Measurements from ENCODE around the gene NR5A1.

NR5A1 gene

DNA sequence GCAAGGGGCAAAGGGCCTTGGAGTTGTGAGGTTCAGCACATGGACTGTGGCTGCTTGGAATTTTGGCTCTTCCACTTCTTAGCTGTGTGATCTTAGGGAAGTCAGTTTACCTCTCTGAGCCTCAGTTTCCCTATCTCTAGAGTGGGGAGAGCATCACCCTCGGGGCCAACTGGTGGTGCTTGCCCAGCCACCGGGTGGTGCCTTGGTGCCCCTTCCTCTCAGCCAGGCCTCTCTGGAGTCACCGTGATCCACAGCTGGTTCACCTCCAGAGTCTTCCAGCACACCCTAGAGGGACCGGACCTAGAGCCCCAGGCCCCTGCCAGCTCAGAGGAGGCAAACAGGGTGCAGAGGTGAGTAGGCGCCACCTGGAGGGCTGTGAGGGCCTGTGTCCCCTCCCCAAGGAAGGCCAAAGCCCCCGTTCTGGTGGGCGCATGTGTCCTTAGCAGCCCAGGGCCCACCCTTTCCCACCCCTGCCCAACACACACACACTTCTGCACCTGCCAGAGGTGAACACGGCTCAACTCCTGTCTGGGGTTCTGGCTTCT is 49.2 kb downstream of the NR5A1 start:
- DNase-seq (ENCODE audit: low spot score) = no peak

DNA sequence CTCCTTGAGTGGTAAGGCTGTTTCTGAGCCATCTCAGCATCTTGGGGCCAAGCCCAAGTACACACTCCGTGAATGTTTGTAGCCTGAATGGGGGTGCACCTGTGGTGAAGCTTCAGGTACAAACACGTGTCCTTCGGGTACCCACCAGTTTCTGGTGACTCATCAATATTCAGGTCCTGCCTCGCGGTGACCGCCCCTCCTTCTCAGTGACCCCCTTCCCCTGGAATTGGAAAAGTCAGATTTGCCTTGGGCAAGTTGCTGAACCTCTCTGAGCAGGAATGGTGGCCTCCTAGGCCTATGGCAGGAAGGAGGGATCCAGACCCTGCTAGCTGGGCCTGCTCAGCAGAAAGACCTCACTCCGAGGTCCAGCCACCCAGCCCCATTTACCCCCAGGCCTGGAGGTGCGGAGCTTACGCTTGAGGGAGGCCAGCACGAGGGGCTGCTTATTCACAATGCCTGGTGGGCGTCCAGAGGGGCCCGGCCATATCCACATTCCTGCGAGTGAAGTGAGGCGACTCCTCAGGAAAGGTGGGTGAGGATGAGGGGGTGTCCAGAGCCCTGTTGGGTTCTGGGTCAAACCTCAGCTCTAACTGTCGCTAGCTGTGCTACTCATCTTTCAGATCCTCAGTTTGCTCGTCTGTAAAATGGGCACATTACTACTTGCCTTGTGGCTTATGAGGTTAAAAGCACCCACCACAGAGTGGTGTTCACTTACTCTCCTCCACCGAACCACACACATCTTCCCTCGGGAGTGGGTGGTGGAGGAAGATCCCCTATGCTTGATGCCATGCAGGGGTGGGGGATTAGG is 49.9 kb downstream of the NR5A1 start:
- no peak for DNase-seq (ENCODE audit: low spot score)

- no peak for DNase-seq (ENCODE audit: low spot score)
These were observed 50.7 kb downstream of the NR5A1 start for GRCh38 chr9:124456341-124457078.

GRCh38 chr9:124455820-124456219 is 51.4 kb downstream of the NR5A1 start:
- no peak for DNase-seq (ENCODE audit: low spot score)

- no peak for DNase-seq (ENCODE audit: low spot score)
These were observed 52.3 kb downstream of the NR5A1 start for GRCh38 chr9:124454791-124455443.

DNA sequence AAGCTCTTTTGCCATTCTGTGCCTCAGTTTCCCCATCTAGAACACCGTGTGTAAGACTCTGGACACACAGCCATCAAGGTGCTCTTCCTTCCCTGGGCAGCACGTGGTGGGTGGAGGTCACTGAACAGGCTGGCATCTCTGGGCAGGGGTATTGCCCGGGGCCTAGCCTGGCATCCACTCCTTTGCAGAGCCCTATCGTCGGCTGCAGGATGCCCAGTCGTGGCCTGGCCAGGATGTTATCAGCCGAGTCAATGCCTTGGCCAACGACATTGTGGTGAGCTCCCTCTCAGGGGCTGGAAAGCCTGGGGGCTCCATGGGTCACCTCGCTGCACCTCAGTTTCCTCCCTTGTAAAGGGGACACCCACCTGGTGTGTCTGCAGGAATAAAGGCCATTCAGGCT is 52.9 kb downstream of the NR5A1 start:
- no peak for DNase-seq (ENCODE audit: low spot score)

- DNase-seq (ENCODE audit: low spot score) = no peak
These were observed 53.5 kb downstream of the NR5A1 start for GRCh38 chr9:124453586-124454191.

- DNase-seq (ENCODE audit: low spot score) = no peak
These were observed 54.2 kb downstream of the NR5A1 start for GRCh38 chr9:124452841-124453585.

DNA sequence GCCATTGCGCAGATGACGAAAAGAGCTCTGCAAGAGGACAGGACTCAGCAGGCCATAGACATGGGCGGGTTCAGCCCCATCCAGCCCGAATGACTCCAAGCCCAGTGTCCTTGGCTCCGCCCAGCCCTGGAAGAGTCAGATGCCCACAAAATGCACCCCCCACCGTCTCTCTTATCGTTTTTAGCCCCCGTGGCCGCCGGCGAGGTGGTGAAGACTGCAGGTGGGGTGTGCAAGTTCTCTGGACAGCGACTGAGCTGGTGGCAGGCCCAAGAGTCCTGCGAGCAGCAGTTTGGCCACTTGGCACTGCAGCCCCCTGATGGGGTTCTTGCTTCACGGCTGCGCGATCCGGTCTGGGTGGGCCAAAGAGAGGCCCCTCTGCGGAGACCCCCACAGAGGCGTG is 54.9 kb downstream of the NR5A1 start:
- no peak for DNase-seq (ENCODE audit: low spot score)

- DNase-seq (ENCODE audit: low spot score) = no peak
These were observed 56.1 kb downstream of the NR5A1 start for GRCh38 chr9:124450931-124451661.

DNA sequence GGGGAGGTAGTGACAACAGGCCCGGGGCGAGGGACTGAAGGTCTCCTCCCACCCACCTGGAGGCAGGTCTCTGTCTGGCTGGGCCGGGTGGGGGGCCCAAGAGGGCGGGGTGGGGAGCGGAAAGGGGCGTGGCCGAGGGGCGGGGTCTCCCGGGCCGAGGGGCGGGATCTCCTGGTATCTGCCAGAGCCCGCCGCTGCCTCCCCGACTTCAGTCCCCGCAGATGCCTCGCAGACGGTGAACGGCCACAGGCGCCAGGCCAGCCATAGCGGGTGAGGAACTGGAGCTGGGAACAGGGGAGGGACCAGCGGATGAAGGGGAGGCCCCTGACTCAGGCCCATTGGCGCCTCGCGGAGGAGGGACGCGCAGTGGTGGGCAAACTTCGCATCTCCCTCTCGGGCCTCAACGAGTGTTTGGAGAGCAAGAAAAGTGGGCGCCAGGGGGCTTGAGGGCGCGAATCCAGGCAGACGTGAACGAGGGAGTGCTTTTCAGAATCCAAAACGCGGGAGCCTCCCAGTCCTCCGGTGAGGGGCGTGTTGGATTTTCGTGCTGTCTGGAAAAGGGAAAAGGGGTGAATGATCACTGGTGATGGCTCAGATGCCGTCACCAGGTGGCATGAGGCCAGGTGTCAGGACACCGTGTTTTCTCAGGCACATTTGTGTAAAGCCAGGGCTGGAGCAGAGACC is 56.8 kb downstream of the NR5A1 start, which contains the start of gene ADGRD2:
Gene ADGRD2 (plus strand): TSS at position 211 of the 684 bp plus-strand sequence. CDS start 1,216 bp downstream, outside the sequence.
- peak; percentile 65 for DNase-seq (ENCODE audit: low spot score)

- DNase-seq (ENCODE audit: low spot score) = no peak
These were observed 57.6 kb downstream of the NR5A1 start for GRCh38 chr9:124449381-124450151.

GRCh38 chr9:124448019-124448418 is 59.2 kb downstream of the NR5A1 start:
- DNase-seq (ENCODE audit: low spot score) = no peak

DNA sequence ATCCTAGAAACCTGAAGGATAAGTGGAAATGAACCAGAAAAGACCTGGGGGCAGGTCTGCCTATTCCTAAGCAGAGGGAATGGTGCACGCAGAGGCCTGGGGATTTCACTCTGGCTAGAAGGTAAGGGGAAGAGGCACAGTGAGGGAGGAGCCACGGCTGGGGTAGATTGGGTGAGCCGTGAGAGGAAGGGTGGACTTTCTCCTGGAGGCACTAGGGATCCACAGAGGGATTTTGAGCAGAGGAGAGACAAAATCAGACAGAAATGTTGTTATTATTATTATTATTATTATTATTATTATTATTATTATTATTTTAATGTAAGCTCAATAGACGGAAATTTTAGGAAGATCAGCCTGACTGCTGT is 59.9 kb downstream of the NR5A1 start:
- DNase-seq (ENCODE audit: low spot score) = no peak

DNA sequence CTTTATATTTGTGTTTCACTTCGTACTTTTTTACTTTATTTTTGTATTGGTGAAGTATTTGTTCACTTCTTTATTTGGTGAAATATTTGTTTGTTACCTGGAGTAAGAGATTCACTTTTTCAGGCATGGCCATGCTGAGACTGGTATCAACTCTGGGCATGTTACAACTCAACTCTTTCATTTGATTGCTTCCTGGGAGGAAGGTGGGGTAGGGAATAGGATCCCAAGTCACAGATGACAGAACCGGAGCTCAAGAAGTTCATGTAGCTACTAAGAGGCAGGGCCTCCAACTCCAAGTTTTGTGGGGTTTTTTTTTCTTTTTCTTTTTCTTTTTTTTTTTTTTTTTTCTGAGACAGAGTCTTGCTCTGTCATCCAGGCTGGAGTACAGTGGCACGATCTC is 63.0 kb downstream of the NR5A1 start:
- no peak for DNase-seq (ENCODE audit: low spot score)

- DNase-seq (ENCODE audit: low spot score) = no peak
These were observed 63.6 kb downstream of the NR5A1 start for GRCh38 chr9:124443625-124444024.

DNA sequence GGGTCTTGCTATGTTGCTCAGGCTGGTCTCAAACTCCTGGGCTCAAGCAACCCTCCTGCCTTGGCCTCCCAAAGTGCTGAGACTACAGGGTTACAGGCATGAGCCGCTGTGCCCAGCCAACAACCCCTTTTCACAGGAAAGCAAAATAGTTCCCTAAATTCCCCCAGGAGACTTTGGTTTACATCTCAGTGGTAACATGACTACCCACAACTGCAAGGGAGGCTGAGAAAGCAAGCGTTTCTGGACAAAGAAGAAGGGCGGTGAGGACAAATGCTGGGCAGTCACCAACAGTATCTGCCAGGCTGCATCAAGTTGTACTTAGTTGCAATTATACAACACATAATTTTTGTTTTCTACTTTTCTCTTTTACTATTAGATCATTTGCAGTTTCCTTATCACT is 64.4 kb downstream of the NR5A1 start:
- no peak for DNase-seq (ENCODE audit: low spot score)

GRCh38 chr9:124442379-124442778 is 64.8 kb downstream of the NR5A1 start:
- no peak for DNase-seq (ENCODE audit: low spot score)

- no peak for DNase-seq (ENCODE audit: low spot score)
These were observed 65.9 kb downstream of the NR5A1 start for GRCh38 chr9:124441291-124441690.

All from AG08396 (cell line).